Endothelial cell (in vitro differentiated cells): ENCODE results near the gene CYP46A1. TPM values are rescaled to one million over a fixed set of nuclear protein-coding genes. Genes with fewer than 3 reads are reported as not detected.

ENCODE experiments used
- DNase-seq: peaks from one replicate; pipeline ENCODE4 v3.0.0; 2021; ENCODE audit warnings: low spot score
- H3K27ac Mint-ChIP-seq: one replicate; pipeline ENCODE4 v1.8.0; 2021; ENCODE audit warnings: mixed read lengths, inconsistent platforms; ENCODE audit not compliant: unreplicated experiment
- H3K27me3 Mint-ChIP-seq: one replicate; pipeline ENCODE4 v1.8.0; 2021; ENCODE audit warnings: mild to moderate bottlenecking, moderate library complexity, mixed read lengths, inconsistent platforms; ENCODE audit not compliant: unreplicated experiment
- H3K36me3 Mint-ChIP-seq: one replicate; pipeline ENCODE4 v1.8.0; 2021; ENCODE audit warnings: mild to moderate bottlenecking, low read depth, mixed read lengths, inconsistent platforms; ENCODE audit not compliant: unreplicated experiment
- H3K4me1 Mint-ChIP-seq: one replicate; pipeline ENCODE4 v1.8.0; 2021; ENCODE audit warnings: mild to moderate bottlenecking, mixed read lengths, inconsistent platforms; ENCODE audit not compliant: unreplicated experiment
- H3K4me3 Mint-ChIP-seq: one replicate; pipeline ENCODE4 v1.8.0; 2021; ENCODE audit warnings: mild to moderate bottlenecking, mixed read lengths, inconsistent platforms; ENCODE audit not compliant: unreplicated experiment
- H3K9me3 Mint-ChIP-seq: one replicate; pipeline ENCODE4 v1.8.0; 2021; ENCODE audit warnings: mixed read lengths, inconsistent platforms; ENCODE audit not compliant: unreplicated experiment
- CTCF ChIP-seq: fragments of 200-600 bp; sonication (generic); IDR thresholded peaks from one replicate; pipeline ENCODE4 v1.5.0; 2021; ENCODE audit warnings: antibody characterized with exemption; ENCODE audit not compliant: unreplicated experiment
- total RNA-seq: library from RNA; stranded (reverse); fragmentation: NEBNext Ultra II Directional; extraction: Animal tissue kit (Norgen Biotek cat#: 25700); gene quantifications from one replicate; pipeline ENCODE4 v1.2.1, GENCODE V29; 2021; ENCODE audit not compliant: unreplicated experiment

Gene CYP46A1
- total RNA-seq, 1 donor from 2014 or later: 5.2 TPM

- TF ChIP-seq CTCF: no peak
- peaks cover 18% of the 10 kb centered on the region for H3K27me3 Mint-ChIP-seq
- H3K4me1 Mint-ChIP-seq: peaks cover 3% of the 10 kb centered on the region
- no peak overlapping the region for H3K4me3 Mint-ChIP-seq
- no peak for DNase-seq
- H3K36me3 Mint-ChIP-seq: no peaks in the 10 kb centered on the region
- H3K9me3 Mint-ChIP-seq: no peaks in the 10 kb centered on the region
- H3K27ac Mint-ChIP-seq: no peak overlapping the region
These were observed 60.8 kb downstream of the CYP46A1 start for GRCh38 chr14:99744873-99745224.

DNA sequence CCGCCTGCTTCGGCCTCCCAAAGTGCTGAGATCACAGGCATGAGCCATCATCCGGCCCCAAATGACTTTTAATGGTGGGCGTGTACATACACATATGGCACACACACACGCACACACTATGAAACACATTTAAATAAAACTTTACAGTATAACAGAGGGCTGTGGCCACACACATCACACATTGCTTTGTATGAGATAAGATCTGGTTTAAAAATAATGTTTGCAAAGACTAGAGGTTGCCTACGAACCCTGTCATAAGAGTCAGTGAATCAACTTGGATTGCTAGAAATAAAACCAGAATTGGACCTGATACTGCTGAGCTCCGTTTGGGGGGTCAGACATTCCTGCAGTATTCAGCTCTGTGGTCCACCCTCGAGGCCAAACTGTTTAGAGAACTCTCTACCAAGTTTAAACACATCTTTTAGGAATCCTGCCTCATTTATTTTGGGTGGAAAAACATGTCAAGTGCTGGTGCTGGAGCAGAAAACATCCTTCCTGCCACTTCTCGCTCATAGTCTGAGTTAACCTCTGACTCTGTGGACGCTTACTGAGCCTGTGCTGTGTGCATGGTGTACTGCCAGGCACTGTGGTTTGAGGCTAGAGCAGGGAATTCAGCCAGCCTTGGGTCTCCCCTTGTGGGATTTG, 61.3 kb downstream of the CYP46A1 start:
- no peak for DNase-seq
- no peak for TF ChIP-seq CTCF
- Mint-ChIP-seq H3K9me3 (no peaks in the 10 kb centered on the region), H3K27ac (no peak overlapping the region), H3K36me3 (no peaks in the 10 kb centered on the region), H3K27me3 (peaks cover 18% of the 10 kb centered on the region), H3K4me1 (peaks cover 3% of the 10 kb centered on the region), H3K4me3 (no peak overlapping the region)

- H3K27me3 Mint-ChIP-seq: peaks cover 19% of the 10 kb centered on the region
- TF ChIP-seq CTCF: no peak
- no peaks in the 10 kb centered on the region for H3K9me3 Mint-ChIP-seq
- H3K36me3 Mint-ChIP-seq: no peaks in the 10 kb centered on the region
- no peak overlapping the region for H3K27ac Mint-ChIP-seq
- DNase-seq: no peak
- H3K4me1 Mint-ChIP-seq: peaks cover 10% of the 10 kb centered on the region
- H3K4me3 Mint-ChIP-seq: no peak overlapping the region
These were observed 63.1 kb downstream of the CYP46A1 start for GRCh38 chr14:99747167-99747566.

- DNase-seq: no peak
- peaks cover 16% of the 10 kb centered on the region for H3K4me1 Mint-ChIP-seq
- H3K27ac Mint-ChIP-seq: no peak overlapping the region
- no peak overlapping the region for H3K4me3 Mint-ChIP-seq
- no peaks in the 10 kb centered on the region for H3K9me3 Mint-ChIP-seq
- H3K36me3 Mint-ChIP-seq: no peaks in the 10 kb centered on the region
- TF ChIP-seq CTCF: no peak
- peaks cover 18% of the 10 kb centered on the region for H3K27me3 Mint-ChIP-seq
These were observed 63.7 kb downstream of the CYP46A1 start for GRCh38 chr14:99747582-99748330.

GRCh38 chr14:99748529-99748928, 64.4 kb downstream of the CYP46A1 start:
- DNase-seq: no peak
- Mint-ChIP-seq H3K27ac (no peak overlapping the region), H3K36me3 (no peaks in the 10 kb centered on the region), H3K9me3 (no peaks in the 10 kb centered on the region), H3K27me3 (peaks cover 16% of the 10 kb centered on the region), H3K4me3 (no peak overlapping the region), H3K4me1 (peaks cover 21% of the 10 kb centered on the region)
- no peak for TF ChIP-seq CTCF
